Skeletal muscle satellite cell (primary cell): ENCODE measurements around the gene KCNN3.

ENCODE experiments used
- H3K27me3 ChIP-seq: 2 replicates; pipeline ENCODE4 v1.7.0; 2013; ENCODE audit warnings: low read length; ENCODE audit not compliant: control insufficient read depth, insufficient read depth
- H3K36me3 ChIP-seq: 2 replicates; pipeline ENCODE4 v1.7.0; 2013; ENCODE audit warnings: mild to moderate bottlenecking, control low read depth, low read length; ENCODE audit not compliant: insufficient read depth
- H3K4me1 ChIP-seq: 2 replicates; pipeline ENCODE4 v1.7.0; 2013; ENCODE audit warnings: low read length; ENCODE audit not compliant: control insufficient read depth, insufficient read depth
- H3K4me2 ChIP-seq: 2 replicates; pipeline ENCODE4 v1.7.0; 2013; ENCODE audit warnings: mild to moderate bottlenecking, low read length
- H3K4me3 ChIP-seq: 2 replicates; pipeline ENCODE4 v1.7.0; 2013; ENCODE audit warnings: low read length
- H3K9ac ChIP-seq: 2 replicates; pipeline ENCODE4 v1.7.0; 2013; ENCODE audit warnings: mild to moderate bottlenecking, low read depth, low read length, moderate library complexity
- H3K9me3 ChIP-seq: replicated peaks from 2 replicates; pipeline ENCODE4 v1.7.0; 2013; ENCODE audit warnings: mild to moderate bottlenecking, control low read depth, low read length

The KCNN3 gene

DNA sequence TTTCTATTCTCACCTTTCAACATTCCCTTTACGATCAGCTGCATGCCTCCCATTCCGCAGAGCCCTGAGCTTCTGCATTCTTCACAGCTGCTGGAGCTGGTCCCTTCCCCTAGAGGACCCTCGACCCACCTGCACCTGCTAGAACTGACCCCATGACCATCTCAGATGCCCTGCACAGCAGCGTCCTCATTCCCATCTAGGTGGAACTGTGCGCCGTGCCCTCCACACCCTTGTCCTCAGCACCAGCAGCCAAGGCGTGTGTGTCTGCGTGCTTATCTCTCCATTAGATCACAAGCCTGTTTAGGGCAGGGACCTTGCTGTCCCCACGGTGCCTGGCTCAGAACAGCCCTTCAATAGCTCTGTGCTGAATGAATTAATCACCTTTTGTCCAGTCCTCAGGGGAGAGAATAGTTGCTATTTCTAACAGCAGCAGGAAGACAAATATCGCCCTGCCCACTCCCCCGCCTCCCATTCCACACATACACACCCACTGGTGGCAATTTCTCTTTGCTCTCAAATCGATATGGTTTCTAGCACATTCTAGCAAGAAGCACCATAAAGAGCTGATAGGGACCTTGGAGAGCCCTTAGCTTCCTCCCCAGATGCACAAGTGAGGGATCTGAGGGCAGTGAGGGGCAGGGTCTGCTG, 61.7 kb downstream of the KCNN3 start:
- Histone ChIP-seq H3K9me3 (no peaks in the 10 kb centered on the region), H3K27me3 (peaks cover 74% of the 10 kb centered on the region), H3K4me2 (no peak overlapping the region), H3K9ac (no peak overlapping the region), H3K4me3 (no peak overlapping the region), H3K36me3 (no peaks in the 10 kb centered on the region), H3K4me1 (peaks cover 24% of the 10 kb centered on the region)

DNA sequence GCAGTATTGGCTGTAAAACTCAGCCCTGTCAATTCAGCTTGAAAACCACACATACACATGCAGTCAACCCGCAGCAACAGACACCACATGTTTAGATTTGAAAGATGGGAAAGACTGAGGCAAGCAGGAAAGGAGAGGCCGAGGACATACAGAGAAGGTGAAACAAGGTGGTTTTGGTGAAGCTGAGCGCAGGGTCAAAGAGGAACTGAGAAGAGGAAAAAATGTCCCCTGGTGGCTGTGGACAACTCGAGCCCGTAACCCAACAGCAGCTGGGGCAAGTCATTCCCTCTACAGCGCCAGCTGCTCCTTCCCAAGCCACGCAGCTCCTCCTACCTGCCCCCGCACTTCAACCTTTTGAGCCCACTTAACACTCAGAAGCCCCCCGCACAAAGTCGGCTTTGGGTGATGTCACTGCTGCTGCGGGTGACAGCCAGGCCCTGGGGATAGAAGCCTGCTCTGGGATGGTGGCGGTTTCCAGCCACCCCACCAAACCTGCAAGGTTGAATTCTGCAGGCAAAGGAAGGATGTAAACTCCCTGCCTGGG, 63.0 kb downstream of the KCNN3 start:
- Histone ChIP-seq H3K27me3 (peaks cover 76% of the 10 kb centered on the region), H3K36me3 (no peaks in the 10 kb centered on the region), H3K9me3 (no peaks in the 10 kb centered on the region), H3K4me2 (no peak overlapping the region), H3K4me1 (peaks cover 21% of the 10 kb centered on the region), H3K4me3 (no peak overlapping the region), H3K9ac (no peak overlapping the region)

DNA sequence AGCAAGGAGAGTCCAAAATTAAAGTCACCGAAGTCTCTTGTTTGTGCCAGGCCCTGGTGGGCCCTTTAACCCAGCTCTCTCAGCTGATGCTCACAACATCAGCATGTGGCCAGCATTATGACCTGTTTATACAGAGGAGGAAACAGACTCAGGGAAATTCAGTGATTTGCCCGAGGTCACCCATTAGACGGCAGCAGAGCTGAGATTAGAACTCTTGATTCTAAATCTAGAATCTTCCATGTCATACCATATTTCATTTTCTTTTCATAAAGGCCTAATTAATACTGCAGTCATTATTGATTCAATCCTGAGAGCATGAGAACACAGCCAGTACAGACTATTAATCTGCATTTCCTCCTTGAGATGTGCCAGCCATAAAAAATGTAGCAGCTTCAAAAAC, 63.7 kb downstream of the KCNN3 start:
- Histone ChIP-seq H3K4me3 (no peak overlapping the region), H3K9ac (no peak overlapping the region), H3K36me3 (no peaks in the 10 kb centered on the region), H3K27me3 (peaks cover 80% of the 10 kb centered on the region), H3K9me3 (no peaks in the 10 kb centered on the region), H3K4me2 (no peak overlapping the region), H3K4me1 (peaks cover 21% of the 10 kb centered on the region)

DNA sequence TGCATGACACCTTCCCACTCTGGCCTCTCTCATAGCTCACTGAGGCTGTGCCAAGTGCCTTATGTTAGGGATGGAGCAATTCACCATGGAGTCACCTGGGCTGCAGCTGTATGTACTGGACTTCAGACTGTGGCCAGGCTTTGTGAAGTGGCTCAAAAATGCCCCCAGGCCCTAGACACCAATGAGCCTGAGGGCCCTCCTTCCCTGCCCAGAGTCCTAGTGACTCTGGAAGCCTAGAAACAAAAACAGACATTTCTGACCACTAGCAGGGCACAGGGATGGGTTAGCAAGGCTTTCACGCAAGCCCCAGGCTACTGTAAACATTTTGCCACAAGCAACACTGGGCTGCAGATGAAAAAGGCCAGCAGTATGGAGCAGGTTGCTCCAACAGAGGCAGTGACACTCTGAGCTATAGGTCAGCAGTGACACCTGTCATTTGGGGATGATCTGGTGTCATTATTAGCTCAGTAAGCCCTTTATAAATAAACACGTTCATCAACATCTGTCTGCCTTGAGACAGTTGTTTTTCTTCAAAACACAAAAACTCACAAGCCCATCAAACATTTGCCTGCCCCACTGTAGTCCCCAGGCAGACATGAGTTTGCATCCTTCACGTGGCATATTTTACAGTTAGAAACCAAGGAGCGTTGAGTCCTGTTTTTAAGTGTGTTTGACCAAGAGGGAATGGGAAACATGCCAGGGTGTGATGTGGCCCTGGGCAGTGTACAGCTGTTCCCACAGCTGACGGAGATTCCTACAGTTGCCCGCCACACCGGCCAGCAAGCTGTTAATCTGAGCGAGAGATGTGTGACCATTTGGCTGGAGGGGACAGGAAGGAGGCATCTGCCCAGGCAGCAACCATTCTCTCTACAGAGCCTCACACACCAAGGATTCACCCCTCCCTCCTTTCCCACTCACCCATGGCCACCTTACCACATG, 66.8 kb downstream of the KCNN3 start:
- no peaks in the 10 kb centered on the region for H3K9me3 ChIP-seq
- H3K4me2 ChIP-seq = no peak overlapping the region
- no peak overlapping the region for H3K4me3 ChIP-seq
- H3K27me3 ChIP-seq = peaks cover 96% of the 10 kb centered on the region
- H3K36me3 ChIP-seq = no peaks in the 10 kb centered on the region
- no peaks in the 10 kb centered on the region for H3K4me1 ChIP-seq
- H3K9ac ChIP-seq = no peak overlapping the region

DNA sequence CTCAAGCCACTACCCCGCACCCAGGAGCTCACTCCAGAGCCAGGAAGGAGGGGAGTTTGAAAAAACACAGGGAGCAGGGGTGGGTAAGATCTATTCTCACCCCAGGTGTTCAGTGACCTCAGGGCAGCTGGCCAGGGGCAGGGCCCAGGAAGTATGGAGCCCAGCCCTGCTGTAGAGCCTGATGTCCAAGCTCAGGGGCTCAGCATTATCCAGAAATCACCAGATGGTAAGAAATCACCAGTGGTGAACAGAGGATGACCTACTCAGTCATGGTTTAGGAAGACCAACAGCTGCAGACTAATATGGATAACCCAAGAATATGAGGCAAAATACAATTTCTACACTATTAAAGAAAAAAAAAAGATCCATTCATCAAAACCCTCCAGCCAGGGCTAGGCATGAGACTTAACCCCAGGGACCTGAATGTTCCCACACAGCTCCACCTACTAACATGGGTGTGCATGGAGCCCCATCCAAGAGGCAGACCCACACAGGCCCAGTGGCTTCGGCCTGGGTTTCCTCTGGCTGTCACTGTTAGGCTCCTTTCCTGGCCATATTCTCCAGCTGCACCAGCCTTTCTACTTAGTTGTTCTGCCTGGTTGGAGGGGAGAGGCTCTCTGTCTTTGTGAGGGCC, 67.6 kb downstream of the KCNN3 start:
- Histone ChIP-seq H3K4me1 (no peaks in the 10 kb centered on the region), H3K36me3 (no peaks in the 10 kb centered on the region), H3K9ac (no peak overlapping the region), H3K4me2 (no peak overlapping the region), H3K27me3 (peaks cover 96% of the 10 kb centered on the region), H3K9me3 (no peaks in the 10 kb centered on the region), H3K4me3 (no peak overlapping the region)

DNA sequence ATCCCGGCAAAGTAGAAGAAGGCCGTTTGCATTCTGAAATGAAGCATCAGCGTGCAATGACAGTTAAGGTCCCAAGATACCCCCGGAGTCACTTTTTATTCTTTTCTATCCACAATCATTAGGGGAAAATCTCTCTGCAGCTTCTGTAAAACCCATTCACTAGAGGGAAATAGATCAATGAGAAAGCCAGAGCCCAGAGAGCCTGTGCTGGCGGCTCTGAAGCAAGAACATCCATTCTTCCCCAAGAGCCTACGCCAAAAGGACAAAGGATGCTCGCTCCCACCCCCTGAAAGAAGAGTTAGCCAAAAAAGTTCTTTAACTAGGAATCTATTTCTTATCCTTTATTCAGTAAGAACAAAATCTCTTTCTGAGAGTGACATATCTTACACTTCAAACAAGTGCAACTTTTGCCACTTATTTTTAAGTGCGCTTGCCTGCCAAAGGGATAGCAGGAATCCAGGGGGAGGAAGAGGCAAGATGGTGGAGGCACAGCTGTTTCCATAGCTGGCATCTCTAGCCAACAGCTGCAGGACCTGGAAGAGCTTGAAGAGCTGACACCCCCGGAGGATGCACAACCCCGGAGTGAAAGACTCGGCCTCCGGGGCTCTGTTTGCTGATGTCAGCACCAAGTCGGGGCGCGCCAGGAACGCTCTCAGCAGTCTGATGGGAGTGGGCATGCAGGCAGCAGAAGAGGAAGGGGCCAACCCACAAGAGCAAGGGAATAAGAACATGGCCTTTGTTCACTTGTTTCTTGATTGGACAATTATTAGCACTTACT, 68.7 kb downstream of the KCNN3 start:
- peaks cover 96% of the 10 kb centered on the region for H3K27me3 ChIP-seq
- H3K4me3 ChIP-seq = no peak overlapping the region
- no peaks in the 10 kb centered on the region for H3K36me3 ChIP-seq
- no peaks in the 10 kb centered on the region for H3K4me1 ChIP-seq
- H3K9ac ChIP-seq = no peak overlapping the region
- no peaks in the 10 kb centered on the region for H3K9me3 ChIP-seq
- H3K4me2 ChIP-seq = no peak overlapping the region

DNA sequence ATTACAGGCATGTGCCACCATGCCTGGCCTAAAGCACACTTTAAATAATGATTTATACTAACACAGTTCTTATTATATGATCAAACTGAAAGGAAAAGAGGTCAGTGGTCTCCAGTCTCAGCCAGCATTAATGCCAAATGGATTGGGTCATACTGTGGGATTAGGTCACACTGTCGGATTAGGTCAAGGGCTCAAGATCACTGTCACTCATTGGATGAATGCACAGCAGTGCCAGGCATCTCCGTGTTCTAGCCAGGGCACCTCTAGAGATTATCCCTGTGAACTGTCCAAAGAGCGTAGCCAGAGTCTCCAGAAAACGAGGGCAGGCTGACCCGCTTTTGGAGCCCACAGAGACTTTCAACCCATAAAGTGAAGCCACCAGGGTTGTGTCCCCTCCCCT, 70.9 kb downstream of the KCNN3 start:
- Histone ChIP-seq H3K36me3 (no peaks in the 10 kb centered on the region), H3K4me3 (no peak overlapping the region), H3K9me3 (no peaks in the 10 kb centered on the region), H3K4me1 (no peaks in the 10 kb centered on the region), H3K27me3 (peaks cover 95% of the 10 kb centered on the region), H3K9ac (no peak overlapping the region), H3K4me2 (no peak overlapping the region)

DNA sequence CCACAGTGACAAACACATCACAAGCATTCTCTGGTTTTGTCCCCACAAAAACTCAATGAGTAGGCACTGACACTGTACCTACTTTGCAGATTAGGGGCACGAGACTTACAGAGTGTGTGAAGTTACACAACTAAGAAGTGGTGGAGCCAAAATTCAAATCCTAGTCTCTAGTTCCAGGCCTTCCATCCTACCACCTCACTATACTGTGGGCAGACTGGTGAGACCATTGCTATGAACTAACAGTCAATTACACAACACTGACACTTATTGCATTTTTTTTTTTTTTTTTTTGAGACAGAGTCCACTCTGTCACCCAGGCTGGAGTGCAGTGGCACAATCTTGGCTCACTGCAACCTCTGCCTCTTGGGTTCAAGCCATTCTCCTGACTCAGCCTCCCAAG, 71.4 kb downstream of the KCNN3 start:
- Histone ChIP-seq H3K9ac (no peak overlapping the region), H3K9me3 (no peaks in the 10 kb centered on the region), H3K36me3 (no peaks in the 10 kb centered on the region), H3K4me2 (no peak overlapping the region), H3K27me3 (peaks cover 95% of the 10 kb centered on the region), H3K4me3 (no peak overlapping the region), H3K4me1 (no peaks in the 10 kb centered on the region)

DNA sequence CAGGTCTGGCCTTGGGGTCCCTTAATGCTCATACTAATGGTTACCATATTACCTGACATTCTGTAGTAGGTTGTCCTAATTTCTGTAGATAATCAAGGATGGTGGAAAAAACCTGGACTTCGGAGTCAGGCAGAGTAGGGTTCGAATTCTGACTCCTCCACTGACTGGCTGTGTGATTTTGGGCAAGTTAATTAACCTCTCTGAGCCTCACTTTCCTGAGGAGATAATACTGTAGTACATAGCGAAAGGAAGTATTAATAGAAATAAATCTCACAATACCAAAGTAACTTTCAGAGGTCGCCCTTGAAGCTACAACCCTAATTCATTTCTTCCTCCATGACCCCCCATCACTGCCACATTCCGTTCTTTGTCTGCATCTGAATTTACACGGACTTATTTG, 72.9 kb downstream of the KCNN3 start:
- Histone ChIP-seq H3K36me3 (no peaks in the 10 kb centered on the region), H3K9me3 (no peaks in the 10 kb centered on the region), H3K27me3 (peaks cover 96% of the 10 kb centered on the region), H3K4me3 (no peak overlapping the region), H3K4me1 (no peaks in the 10 kb centered on the region), H3K4me2 (no peak overlapping the region), H3K9ac (no peak overlapping the region)

DNA sequence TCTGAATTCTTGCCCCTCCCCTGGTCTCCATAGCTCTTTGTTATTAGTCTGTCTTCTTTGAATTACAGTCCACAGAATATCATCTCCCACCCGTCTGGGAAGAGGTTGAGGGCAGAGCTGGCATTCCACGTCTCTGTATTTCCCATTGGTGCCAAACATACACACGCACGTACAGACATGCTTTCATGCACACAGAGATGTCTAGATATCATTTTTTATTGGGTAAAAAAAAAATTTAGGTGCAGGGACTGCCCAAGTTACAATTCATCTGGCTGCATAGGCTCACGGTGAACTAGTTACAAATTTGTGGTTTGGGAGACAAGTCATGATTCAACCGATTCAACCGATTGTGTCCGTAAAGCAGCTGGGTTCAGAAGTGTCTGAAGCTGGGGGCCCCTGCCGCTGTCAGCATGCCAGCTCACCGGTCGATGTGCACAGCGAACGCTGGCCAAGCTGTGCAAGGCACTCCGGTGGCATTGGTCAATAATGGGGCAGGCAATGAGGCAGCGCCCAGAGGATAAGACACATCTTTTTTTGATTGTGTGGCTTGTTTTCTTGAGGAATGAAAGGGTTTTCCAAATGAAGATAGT, 73.7 kb downstream of the KCNN3 start:
- H3K4me2 ChIP-seq = no peak overlapping the region
- no peak overlapping the region for H3K4me3 ChIP-seq
- no peaks in the 10 kb centered on the region for H3K36me3 ChIP-seq
- no peak overlapping the region for H3K9ac ChIP-seq
- H3K9me3 ChIP-seq = no peaks in the 10 kb centered on the region
- peaks cover 6% of the 10 kb centered on the region for H3K4me1 ChIP-seq
- peaks cover 93% of the 10 kb centered on the region for H3K27me3 ChIP-seq
